AG20443 (cell line): ENCODE measurements around the gene FUT3.
"Not testable (repeated sequence)": the region's sequence is repeated elsewhere in the genome, so short reads cannot be mapped to it uniquely, and the experiment has no call there.

Source experiments
- DNase-seq: peaks from one replicate; pipeline ENCODE4 v3.0.0; 2012; ENCODE audit warnings: low spot score, mixed read lengths

The FUT3 gene

GRCh38 chr19:5847846-5848245 is 3.4 kb downstream of the FUT3 start:
- not testable (repeated sequence) for DNase-seq

GRCh38 chr19:5844456-5845433 is 6.5 kb downstream of the FUT3 start:
- DNase-seq, result no peak

GRCh38 chr19:5843295-5843927 is 7.8 kb downstream of the FUT3 start:
- DNase-seq, result no peak

GRCh38 chr19:5841735-5842111 is 9.5 kb downstream of the FUT3 start:
- DNase-seq, result not testable (repeated sequence)

- no peak for DNase-seq
These were observed 11.9 kb downstream of the FUT3 start, which contains the start of gene FUT6 for GRCh38 chr19:5839065-5840017. FUT6 (minus strand) TSS chr19:5839702; CDS start chr19:5832567, 7,135 bp downstream.

- DNase-seq, result no peak
These were observed 12.7 kb downstream of the FUT3 start for GRCh38 chr19:5838353-5839064.

- no peak for DNase-seq
These were observed 13.4 kb downstream of the FUT3 start for GRCh38 chr19:5837761-5838352.

- peak; percentile 5 for DNase-seq
These were observed 18.6 kb downstream of the FUT3 start for GRCh38 chr19:5832527-5833216.

- DNase-seq, result no peak
These were observed 19.2 kb downstream of the FUT3 start for GRCh38 chr19:5832061-5832460.

GRCh38 chr19:5831159-5831558 is 20.1 kb downstream of the FUT3 start:
- DNase-seq, result no peak

GRCh38 chr19:5829567-5830310 is 21.5 kb downstream of the FUT3 start:
- DNase-seq, result no peak

GRCh38 chr19:5828661-5829566 is 22.3 kb downstream of the FUT3 start:
- no peak for DNase-seq

- peak; percentile 100 for DNase-seq
These were observed 23.2 kb downstream of the FUT3 start for GRCh38 chr19:5827891-5828660.

- no peak for DNase-seq
These were observed 23.8 kb downstream of the FUT3 start for GRCh38 chr19:5827342-5827890.

GRCh38 chr19:5826531-5827341 is 24.5 kb downstream of the FUT3 start:
- peak; percentile 45 for DNase-seq

GRCh38 chr19:5825178-5825577 is 26.1 kb downstream of the FUT3 start:
- DNase-seq, result no peak

GRCh38 chr19:5824751-5825150 is 26.5 kb downstream of the FUT3 start:
- no peak for DNase-seq
